ENCODE results near the gene RBM19.

- TF ChIP-seq ELK1 (IDR thresholded peaks at IDR 0.05; ENCODE audit: borderline replicate concordance, low read depth, low read length) (no peak), CTCF (conservative IDR thresholded peaks at IDR 0.05; ENCODE audit: low read depth, low read length) (no peak), POLR2A (IDR thresholded peaks at IDR 0.05; ENCODE audit: low read depth, low read length) (no peak), CEBPB (IDR thresholded peaks at IDR 0.05; ENCODE audit: low read depth, low read length) (no peak), RAD21 (IDR thresholded peaks at IDR 0.05; ENCODE audit: low read length) (no peak), USF2 (IDR thresholded peaks at IDR 0.05; ENCODE audit: low read depth, low read length) (no peak), MAZ (IDR thresholded peaks at IDR 0.05; ENCODE audit: borderline replicate concordance, low read depth, low read length) (no peak), MXI1 (IDR thresholded peaks at IDR 0.05; ENCODE audit: borderline replicate concordance, low read depth, low read length) (no peak)
Measured at GRCh38 chr12:113978080-113978479, 12.0 kb upstream of the RBM19 start.
